ENCODE data around the gene SH3YL1.
A peak's percentile ranks its signal among the peaks of the same experiment; 100 is the strongest.

SH3YL1 gene

DNA sequence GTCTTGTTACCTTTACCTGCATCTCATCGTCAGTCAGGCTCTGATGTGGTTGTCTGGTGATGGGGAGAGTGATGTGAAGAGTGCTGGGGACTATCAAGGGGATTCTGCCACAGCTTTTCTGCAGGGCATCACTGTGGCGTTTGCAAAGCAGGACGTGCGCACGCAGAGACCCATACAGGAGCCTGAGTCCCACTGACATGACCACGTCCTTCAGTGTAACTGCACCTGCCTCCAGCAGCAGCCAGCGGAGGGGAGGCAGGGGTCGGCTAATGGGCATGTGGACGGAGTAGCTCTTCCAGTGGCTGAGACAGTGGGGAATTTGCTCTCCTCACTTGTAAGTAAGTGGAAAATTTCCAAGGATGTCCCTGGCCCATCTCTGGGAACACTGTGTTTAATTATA, 17.5 kb upstream of the SH3YL1 start:
- DNase-seq: no peak

DNA sequence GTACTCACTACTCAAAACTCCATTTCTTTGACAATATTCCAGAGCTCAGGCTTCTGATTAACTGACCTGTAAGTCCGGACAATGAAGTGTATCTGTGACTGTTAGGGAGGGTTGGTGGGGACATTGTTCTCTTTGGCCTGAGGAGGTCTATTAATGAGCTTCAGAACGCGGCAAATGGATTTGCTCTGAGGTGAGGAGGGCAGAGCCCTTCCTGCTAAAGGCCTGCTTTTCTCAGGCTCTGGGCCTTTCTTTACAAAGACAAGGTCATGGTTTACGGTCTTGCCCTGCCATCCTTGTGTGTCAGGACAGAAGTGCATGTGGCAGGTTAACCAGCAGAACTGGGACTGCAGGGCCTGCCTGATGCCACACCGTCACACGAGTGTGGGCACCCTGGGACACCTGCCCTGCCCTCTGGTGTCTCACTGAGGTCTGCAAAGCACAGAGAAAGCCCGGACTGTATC, 16.8 kb upstream of the SH3YL1 start:
- no peak for DNase-seq

DNA sequence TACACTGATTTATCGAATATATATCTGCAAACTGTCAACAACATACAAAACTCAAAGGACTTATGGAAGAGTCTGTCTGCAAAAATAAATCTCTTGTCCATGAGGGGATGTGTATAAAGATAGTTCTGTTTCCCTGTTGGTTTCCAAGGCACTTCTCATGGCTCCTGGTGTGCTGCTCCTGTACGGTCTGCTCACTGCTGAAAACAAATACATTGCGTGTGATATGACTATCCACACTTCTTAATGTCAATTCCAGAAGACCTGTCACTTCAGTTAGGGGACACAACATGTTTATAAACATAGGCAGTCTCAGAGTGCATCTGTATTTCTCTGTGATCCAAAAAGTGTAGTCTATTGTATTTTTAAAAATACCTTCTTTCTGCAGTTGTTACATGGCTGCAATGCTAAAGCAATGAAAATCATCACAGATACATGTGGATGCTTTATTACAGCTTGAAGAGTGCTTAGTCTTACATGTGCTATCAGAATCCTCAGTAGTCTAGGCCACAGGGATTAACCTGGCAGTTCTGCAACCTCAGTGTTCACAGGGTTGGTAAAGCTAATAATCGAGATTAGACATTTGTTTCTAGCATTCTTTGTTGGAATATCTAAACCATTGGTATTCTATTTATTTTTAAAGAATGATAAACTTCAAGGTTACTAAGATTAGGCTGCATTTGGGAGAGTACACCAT, 16.3 kb upstream of the SH3YL1 start:
- DNase-seq: no peak

DNA sequence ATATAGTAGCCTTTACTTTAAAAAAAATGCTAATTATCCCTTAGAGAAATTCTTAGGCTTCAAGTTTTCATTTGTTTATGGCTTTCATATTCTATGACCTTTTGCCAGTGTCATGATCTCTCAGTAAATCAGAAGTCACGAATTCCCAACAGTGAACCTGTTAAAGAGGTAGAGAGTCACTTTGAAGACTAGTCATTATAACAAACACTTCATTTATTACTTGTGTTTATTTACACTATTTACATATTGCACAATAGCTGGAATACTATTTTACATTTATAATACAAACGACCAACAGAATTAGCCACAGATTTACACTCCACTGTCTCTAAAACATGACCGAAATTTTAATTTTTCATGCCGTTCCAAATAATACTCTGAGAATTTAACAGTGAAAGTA, 15.5 kb upstream of the SH3YL1 start:
- DNase-seq: no peak

DNA sequence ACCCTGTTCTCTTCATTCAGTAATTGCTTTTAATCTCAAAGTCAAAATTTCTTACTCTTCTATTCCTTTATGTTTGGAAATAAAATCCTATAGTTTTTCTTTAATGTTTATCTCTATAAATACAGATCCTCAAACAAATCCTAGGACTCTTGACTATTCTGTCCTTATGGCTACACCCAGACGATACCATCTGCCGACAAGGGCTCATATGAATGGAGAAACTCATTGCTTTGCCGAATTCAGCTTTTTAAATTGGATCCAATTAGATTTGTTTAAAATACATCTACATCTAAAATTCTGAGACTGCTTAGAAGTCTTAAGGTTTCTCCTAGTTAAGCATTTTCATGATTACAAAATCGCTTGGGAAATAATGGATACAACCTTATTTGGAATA, 15.1 kb upstream of the SH3YL1 start:
- DNase-seq: no peak

DNA sequence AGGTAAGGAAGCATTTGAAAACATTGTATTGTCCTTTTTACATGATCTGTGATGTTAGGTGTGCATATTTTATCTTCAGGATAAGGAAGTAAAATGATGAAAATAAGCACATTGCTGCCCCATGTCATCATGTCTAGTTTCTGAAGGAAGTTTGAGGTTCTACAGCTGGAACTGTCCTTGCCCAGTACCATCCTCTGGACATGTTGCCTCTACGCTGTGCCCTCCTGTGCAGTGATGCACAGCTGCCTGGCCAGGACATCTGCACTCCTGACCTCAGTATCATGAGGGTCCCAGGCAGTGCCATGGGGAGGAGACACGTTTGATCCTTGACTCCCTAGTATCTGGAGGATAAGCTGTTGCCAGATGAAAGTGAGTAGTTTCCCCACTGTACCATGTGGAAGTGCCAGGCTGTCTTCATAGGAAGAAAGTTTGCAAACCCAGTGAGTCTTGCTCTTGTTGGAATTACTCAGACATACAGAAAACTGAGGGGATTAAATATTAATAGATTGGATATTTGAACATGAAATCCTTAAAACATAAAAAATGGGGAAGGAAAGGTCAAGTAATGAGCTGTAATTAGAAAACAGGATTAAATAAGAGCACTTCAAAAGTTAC, 14.6 kb upstream of the SH3YL1 start:
- DNase-seq: no peak

DNA sequence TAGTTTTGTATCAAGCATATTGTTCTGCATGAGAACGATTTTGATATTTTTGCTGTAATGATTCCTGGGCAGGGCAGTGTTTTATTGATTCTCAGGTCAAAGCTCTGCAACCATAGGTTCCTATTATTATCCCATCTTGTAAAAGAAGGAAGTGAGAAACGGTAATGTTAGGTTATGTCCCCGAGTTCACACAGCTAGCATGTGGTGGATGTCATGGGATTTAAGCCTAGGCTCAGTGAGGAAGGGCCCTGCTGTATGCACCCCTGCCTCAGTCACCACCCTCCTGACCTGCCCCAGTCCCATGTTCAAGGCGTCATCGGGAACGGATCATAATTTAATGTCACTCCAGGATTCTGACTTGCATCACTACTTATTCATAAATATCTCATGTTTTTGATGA, 11.6 kb upstream of the SH3YL1 start:
- no peak for DNase-seq

DNA sequence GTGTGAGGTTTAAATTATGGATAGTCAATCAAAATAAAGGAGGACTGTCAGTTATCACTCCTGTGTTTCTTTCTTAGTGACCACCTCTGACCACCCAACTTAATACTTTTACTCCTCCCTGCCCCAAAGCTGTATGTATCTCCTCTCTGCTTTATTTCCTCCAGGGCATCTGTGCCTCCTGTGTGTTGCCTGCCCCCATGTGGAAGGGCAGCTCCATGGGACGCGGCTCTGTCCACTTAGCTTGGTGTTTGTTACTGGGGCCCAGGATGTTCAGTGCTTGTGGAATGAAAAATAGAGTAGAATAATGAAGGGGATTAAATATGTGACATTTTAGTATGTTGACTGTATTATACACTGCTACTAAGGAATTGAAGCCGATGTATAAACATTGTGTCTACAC, 10.7 kb upstream of the SH3YL1 start:
- DNase-seq: no peak

DNA sequence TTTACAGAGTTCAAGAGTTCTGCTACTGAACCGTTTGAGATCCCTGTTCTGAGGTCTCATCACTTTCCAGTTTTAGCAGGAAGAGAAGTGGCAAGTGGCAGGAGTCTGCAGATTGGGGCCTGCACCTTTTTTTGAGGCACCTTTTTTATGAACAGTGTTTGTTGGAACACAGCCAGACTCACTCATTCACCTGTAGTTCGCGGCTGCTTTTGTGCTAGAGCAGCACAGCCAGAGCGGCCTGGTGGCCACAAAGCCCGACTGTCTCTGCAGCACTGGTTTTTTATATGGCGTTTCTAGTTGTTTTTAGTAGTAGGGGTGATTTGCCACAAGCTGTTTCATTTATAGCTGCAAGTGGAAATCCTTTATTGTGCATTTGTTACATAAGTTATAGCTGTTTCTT, 9.5 kb upstream of the SH3YL1 start:
- DNase-seq: no peak

DNA sequence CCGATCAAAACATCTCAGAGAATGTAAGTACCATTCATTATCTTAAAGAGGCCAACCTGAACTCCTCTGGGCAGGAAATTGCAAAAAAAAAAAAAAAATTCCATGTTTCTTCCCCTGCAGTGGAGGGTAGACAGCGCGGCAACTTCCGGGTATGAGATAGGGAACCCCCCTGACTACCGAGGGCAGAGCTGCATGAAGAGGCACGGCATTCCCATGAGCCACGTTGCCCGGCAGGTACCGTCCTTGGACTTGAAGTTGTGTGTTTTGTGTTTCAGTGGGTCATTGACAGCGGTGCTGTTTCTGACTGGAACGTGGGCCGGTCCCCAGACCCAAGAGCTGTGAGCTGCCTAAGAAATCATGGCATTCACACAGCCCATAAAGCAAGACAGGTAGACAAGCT, 8.1 kb upstream of the SH3YL1 start:
- no peak for DNase-seq

DNA sequence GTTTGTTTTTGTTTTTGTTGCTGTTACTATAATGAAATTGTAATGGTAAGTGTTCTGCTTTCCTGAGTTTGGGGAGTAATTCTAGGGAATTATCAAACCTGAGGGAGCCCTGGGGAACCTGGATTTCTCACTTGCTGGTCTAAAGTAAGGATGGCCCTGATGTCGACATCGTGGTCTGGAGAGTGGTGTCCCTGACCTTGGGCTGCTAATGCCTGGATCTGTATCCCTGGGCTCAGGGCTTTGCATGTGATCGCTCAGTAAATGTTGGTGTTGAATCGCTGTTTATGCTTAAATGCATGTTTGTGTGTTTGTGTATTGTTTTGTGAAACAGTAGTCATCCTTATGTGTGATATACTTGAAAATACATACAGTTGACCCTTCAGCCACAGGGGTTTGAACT, 7.0 kb upstream of the SH3YL1 start:
- DNase-seq: no peak

DNA sequence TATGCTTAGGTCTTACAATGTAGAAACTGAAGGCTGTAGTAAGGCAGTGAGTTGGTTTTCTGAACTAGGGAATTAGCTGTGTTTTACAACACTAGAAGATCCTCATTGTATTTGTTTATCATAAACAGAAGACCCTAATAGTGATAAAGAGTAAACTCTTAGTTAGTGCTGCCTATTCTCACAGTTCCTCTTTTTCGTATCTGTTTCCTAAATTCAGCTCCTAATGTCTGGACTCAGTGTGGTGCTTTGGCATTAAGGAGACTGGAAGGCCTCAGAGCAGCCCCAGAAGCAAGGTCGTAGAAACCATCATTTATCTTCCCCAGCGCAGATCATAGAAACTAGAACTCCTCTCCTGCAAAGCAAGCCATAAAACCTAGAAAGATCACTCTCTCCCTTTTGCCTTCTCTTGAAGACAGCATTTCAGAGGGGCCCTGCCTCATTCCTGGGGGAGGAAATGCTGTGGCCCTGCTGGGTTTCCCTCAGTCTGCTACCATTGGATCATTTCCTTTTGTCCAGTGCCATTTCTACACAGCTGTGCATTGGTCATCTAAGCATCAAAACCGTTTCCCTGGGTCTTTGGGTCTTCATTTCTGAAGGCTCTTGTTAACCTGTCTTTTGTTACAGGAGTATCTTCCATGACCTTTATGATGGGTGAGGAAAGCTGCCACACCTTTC, 5.7 kb upstream of the SH3YL1 start:
- no peak for DNase-seq

DNA sequence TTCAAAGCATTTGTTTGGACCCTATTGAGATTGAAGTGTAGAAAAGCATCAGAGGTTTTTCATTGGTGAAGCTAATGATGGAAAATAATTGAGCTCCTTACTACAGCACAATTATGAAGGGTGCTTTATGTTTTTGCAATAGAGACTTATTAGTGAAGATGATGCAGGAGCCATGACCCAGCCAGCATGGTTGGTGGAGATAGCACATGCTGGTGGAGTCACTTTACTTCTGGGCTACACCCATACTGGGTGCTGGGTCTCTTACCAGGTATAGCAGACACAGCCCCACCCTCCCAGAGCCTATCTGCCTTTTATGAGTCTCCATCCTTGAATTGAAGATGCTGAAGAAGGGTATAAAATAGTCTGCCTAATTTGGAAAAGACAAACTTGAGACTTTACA, 4.5 kb upstream of the SH3YL1 start:
- no peak for DNase-seq

DNA sequence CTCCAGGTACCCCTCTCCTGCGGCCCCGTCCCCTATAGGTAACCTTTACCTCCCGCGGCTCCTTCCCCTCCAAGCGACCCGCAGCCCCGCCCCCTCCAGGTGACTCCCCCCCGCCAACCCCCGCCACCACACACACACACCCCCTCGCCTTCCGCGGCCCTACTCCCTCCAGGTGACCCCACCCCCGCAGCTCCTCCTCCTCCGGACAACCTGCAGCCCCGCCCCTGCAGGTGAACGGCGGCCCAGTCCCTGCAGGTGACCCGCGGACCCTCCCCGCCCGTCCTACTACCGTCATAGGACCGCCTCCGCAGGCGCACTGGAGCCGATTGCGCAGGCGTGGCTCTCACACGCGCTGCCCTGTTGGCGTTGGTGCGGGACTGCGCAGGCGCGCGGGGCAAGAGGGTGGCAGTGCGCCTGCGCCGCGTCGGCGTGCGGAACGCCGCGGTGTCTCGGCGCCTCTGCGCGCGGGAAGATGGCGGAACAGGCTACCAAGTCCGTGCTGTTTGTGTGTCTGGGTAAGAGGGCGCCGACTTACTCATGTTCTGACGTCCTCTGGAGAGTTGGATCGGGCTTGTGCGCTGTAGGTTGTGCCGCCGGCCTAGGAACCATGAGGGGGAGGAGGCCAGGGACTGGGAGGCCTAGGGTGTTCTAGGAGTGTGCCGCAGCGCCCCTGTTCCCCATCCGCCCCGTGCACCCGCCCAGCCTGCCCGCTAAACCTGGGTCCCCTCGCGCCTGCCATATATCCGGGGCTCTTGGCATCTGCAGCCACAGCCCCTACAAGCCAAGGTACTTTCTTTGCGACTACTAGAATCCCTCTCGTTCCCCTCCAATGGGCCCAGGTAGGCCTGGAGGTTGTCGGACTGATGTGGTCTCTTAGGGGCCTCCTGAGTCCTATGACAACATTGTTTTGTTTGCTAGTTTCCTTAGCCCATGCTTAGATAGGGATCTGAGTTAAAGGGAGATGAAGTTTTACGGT, 949 bp upstream of the SH3YL1 start, which contains the start of gene ACP1:
Gene ACP1 (plus strand): TSS at position 455 of the 976 bp plus-strand sequence. CDS start 18 bp downstream, at position 473.
- DNase-seq: peak; percentile 97

DNA sequence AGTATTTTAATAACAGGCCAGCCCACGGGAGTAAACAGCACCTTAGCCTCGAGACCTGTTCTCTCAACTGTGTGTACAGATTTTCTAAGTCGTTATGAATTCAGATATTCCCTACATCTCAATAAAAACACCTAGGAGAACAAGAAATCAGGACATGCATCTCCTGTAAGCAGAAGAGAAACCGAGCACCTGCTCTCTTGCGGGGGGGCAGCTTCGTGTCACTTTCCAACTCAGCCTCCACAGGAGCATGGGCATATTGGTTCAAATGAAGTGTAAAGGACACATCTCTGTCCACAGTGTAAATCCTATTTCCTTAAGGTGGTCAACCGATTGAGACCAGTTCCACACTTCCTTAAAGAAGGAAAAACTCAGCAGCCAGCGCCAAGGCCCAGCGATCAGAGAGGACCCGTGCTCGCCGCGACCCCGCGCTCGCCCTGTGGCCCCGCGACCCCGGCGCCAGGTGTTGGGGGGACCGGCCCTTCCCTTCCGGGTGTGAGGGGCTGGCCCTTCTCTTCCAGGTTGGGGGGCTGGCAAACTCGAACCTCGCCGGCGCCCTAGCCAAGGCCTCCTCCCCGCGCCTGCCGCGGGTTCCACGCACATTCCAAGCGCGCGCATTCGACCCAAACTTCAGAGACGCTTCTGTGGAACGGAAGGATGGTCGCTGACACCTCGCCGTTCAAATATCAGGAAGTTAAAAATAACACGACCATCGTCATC, 652 bp downstream of the SH3YL1 start:
- no peak for DNase-seq

DNA sequence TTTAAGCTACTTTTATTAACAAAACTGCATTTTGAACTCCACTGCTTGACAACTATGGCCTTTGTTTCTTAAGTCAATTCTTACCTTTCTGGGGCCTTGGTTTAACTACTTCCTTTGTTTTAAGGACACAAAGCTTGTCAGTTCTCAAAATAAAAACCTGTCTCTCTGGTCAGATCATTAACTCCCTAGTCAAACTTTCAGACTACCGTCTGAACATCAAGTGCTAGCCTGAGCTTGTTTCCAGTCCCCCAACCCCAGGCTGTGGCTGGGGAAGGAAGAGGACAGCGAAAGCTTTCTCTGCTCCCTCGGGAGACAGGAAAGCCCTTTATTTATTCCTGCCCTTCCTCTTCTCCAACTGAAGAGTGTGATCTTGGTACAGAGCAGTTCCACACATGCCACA, 1.7 kb downstream of the SH3YL1 start:
- no peak for DNase-seq

DNA sequence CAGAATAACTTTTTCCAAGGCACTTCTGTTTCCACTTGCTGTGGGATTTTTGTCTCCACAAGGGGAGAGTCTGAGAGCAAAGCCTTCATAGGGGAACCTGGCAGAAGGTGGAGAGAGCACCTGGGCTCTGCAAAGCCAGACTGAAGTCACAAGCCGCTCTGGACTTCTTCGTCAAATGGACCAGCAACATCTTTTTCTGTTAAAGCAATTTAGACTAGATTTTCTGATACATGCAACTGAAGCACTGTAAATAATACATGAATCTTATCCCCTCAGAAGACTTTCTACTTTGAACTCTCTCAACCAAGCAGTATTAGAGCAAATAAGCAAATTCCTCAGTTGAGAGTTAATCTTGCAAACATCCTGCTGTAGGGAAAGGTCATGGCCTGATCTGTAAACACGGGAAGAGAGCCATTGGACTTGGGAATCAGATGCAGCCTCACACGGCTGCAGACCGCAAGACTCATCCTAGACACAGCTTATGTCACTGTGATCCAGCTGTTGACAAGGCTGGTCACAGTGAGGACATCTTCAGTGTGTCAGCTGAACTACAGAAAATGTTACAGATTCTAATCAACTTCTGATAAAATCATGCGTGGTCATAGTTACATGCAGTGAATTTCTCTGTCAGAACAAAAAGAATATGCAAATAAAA, 3.2 kb downstream of the SH3YL1 start:
- no peak for DNase-seq

DNA sequence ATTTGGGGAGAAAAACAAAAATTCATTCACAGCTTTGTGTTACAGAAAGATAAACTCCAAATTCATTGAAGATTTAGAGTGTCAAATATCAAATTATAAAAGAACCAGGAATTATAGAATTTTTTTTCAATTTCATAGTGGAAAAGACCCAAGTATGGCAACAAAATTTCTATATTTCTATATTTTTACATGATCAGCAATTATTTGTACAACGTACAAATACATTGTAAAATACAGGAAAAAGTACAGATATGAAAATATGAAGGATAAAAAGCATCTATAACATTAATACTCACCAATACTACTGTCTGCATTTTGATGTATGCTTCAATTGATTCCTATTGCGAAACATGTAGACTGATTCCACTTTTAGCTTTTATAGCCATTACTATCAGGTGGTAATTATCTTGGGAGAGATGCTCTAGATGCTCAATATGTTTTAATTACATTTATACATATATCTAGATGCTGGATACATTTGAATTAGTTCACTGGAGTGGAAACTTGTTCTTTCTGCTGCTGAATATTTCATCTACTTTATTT, 4.0 kb downstream of the SH3YL1 start:
- DNase-seq: no peak

DNA sequence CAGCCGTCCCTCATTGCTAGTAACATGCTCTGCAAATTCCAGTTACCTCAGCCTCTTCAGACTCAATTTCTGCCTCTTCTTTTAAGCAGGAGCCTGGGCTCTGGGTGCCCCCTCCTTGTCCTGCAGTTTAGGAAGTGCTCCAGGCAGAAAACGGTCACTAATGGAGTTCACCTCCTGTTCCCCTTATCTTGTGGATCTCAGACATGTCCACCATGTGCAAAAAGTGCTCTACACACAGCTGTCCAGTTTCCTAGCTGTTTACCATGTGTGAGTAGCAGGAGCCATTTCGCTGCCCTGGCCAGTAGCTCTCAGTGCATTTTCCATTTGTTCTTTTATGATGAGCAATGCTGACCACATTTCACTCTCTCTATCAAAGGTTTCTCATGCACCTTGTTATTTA, 4.9 kb downstream of the SH3YL1 start:
- DNase-seq: no peak

DNA sequence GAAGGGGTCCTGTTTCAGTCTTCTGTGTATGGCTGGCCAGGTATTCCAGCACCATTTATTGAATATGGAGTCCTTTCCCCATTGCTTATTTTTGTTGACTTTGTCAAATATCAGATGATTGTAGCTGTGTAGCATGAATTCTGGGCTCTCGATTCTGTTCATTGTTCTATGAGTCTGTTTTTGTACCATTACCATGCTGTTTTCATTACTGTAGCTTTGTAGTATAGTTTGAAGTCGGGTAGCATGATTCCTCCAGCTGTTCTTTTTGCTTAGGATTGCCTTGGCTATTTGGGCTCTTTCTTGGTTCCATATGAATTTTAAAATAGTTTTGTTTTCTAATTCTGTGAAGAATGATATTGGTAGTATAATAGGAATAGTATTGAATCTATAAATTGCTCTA, 6.0 kb downstream of the SH3YL1 start:
- no peak for DNase-seq

DNA sequence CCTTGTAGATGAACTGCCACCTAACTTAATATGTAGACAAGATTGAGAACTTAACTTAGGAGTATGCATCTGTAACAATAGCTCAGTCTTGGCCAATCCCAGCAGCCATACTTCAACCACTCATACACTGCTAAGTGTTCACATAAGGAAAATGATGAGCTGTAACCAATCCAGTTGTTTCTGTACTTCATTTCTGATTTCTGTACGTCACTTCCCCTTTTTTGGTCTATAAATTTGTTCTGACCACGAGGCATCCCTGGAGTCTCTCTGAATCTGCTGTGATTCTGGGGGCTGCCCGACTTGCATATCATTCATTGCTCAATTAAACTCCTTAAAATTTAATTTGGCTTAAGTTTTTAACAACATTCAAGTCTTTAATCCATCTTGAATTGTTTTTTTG, 6.4 kb downstream of the SH3YL1 start:
- DNase-seq: no peak

DNA sequence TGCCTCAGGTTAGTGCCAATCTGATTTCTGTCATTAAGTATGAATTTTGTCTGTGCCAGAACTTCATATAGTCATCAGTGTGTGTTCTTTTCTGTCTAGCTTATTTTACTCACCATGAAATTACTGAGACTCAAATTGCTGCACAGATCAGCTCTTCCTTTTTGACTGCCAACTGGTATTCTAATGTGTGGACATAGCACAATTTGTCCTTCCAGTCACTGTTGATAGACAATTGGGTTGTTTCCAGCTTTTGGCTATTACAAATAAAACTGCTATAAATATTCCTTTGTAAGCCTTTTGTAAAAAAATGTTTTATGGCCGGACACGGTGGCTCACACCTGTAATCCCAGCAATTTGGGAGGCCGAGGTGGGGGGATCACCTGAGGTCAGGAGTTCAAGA, 7.7 kb downstream of the SH3YL1 start:
- no peak for DNase-seq
